Activated CD4-positive, alpha-beta T cell treated with anti-CD3 and anti-CD28 coated beads, Interleukin-2, Interleukin-6, amounts not matched to agents 100 ng/mL and 50 ng/mL, durations not matched to agents 16 hours and 8 hours (primary cell): ENCODE data around the gene CRK.
"Not testable (repeated sequence)": the region's sequence is repeated elsewhere in the genome, so short reads cannot be mapped to it uniquely, and the experiment has no call there.

Experiments used
- DNase-seq: peaks from one replicate; pipeline ENCODE4 v3.0.0-alpha.2; 2020

CRK gene

DNA sequence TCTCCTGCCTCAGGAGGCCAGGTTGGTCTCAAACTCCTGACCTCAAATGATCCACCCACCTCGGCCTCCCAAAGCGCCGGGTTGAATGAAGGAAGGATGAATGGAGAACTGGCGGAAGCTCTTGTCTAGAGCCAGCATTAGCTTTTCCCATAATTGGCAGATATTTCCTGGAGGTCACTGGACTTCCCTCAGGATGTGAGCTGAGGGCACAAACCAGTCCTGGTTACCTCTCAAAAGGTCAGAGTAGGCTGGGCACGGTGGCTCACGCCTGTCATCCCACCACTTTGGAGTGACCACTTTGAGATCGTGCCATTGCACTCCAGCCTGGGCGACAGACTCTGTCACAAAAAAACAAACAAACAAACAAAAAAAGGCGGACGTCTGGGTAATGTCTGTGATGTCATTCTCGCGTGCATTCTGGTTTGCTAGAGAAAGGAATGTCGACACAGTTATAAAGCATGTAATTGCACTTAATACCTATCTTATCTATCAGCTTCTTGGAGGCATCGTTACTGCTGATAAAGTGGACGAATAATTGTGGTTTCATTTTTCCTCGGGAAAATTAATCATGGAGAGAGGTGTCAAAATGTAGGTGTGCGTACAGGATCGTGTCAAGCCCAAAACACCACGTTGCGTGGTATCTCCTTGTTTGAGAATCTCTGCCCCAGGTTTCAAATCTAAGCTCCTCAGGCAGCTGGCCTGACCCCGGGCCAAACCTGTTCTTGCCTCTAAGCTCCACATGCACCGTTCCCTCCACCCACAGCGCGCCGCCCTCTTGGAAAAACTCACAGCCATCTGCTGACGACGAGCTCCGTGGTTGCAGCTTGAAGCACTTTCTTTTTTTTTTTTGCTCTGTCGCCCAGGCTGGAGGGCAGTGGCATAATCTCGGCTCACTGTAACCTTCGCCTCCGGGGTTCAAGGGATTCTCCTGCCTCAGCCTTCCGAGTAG is 6.4 kb upstream of the CRK start:
- no peak for DNase-seq

DNA sequence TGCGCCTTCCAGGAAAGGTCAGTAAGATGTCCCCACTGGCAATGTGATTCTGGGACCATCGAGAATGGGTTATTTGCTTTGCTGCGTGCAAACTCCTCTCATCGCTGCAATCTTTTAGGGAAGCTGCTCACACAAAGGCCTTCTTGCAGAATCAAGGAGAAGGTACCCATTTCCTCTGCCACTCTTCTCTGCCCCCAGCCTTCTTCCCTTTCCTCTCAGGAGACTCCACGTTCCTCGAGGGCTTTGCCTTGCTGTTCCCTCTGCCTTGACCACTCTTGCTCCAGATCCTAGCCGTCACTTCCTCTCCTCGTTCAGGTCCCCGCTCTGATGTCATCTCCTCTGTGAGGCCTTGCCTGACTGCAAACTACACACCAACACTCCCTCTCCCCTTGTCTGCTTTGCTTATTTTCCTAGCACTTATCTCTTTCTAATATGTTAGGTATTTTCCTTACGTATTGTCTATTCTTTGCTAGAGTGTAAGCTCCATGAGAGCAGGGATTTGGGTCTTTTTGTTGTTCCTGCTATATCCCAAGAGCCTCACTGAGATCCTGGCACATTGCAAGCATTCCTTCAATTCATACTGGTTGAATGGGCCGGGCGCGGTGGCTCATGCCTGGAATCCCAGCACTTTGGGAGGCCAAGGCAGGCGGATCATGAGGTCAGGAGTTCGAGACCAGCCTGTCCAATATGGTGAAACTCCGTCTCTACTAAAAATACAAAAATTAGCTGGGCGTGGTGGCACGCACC is 5.3 kb upstream of the CRK start:
- no peak for DNase-seq

DNA sequence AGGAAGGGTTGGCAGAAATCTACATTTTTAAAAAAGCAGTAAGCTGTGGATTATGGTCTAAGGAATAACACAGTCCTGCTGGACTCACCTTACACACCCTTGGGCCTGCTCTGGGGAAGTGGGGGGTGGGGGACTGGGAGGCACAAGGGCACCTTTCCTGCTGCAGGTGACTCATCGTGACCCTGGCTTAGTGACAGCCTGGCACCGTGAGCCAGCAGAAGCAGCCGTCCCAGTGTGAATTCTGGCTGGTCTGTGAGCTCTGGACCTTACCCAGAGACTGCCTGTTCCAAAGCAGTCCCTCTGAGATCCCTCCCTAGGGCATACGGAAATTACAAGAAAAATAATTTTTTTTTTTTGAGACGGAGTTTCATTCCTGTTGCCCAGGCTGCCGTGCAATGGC is 4.2 kb upstream of the CRK start:
- no peak for DNase-seq

DNA sequence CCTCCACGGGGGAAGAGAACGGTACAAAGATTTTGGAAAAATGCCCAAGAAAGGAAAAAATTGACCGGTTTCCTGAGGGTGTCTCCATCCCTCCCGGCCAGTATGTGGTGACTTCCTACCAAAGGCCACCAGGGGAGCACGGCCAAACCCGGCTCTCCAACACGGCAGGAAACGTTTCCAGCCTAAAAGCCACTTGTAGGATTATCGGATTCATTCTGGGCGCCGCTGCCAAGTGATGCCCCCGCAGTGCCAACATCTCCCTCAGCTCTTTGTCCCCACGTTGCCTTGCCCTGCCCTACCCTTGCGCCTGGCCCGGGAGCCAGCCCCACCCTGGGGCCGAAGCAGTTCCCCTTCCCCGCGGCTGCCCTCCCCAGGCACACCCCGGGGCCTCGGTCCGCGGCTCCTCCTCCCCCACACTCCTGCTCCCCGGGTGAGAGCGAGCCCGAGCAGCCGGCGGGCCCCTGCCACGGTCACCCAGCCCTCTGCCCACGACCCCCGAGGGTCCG is 688 bp downstream of the CRK start:
- DNase-seq: peak; percentile 60

DNA sequence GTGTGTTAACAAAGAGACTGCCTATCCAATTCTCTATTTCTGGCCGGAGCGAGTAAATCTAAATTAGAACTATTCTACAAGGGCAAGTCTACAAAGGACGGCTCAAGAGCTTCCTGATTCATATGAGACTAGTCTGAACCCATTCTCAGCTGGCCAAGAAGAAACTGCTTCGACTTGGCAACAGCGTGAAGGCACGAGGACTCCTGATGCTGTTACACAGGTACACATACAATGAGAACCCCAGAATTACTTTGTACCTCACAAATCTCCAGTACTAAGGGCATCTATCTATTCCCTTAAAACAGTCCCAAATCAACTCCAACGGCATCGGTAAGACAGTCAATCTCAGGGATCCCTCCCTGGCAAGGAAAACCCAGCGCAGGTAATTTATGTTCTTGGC is 1.5 kb downstream of the CRK start:
- DNase-seq: no peak

DNA sequence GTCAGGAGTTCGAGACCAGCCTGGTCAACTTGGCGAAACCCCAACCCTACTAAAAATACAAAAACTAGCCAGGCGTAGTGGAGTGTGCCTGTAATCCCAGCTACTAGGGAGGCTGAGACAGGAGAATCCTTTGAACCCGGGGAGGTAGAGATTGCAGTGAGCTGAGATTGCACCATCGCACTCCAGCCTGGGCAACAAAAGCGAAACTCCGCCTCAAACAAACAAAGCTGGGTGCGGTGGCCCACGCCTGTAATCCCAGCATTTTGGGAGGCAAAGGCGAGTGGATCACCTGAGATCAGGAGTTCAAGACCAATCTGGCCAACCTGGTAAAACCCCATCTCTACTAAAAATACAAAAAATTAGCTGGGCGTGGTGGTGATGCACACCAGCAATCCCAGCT is 2.3 kb downstream of the CRK start:
- DNase-seq: not testable (repeated sequence)

DNA sequence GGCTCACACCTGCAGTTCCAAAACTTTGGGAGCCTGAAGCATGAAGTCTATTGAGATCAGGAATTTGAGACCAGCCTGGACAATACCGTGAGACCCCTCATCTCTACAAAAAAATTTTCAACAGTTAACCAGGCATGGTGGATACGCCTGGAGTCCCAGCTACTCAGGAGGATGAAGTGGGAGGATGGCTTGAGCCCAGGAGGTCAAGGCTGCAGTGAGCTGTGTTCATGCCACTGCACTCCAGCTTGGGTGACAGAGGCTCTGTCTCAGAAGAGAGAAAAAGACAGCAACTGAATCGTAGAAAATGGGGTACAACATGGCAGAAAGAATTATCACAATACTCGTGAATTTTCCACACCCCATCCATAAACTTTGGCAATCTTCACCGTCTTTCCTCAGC is 3.2 kb downstream of the CRK start:
- no peak for DNase-seq

DNA sequence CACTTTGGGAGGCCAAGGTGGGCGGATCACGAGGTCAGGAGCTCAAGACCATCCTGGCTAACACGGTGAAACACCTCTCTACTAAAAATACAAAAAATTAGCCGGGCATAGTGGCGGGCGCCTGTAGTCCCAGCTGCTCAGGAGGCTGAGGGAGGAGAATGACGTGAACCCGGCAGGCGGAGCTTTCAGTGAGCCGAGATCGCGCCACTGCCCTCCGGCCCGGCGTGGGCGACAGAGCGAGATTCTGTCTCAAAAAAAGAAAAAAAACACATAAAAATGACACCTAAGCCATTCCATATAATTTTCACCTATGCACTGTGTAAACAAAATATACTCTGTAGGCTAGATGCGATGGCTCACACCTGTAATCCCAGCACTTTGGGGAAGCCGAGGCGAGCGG is 5.8 kb downstream of the CRK start:
- DNase-seq: not testable (repeated sequence)

DNA sequence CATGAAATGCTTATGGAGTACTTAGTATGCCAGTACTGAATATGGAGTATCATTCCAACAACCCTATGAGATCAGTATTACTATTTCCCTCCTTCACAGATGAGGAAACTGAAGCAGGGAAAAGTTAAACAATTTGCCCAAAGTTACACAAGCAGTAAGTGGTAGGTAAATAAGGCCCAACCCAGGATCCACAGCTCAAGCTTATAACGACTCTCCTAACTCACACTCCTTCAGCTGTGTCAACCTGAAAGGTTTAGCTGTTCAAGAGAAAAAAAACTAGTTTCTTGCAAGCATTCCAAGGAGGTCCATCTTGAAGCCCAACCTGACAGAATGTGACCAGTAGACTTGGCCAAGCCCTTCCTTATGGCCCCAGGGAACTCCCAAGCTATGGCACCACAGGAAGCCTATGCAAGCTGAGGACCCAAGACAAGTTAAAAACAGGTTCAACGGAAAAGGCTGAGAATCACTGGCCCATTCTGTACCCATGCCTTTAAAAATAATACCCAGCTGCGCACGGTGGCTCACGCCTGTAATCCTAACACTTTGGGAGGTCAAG is 6.5 kb downstream of the CRK start:
- no peak for DNase-seq

DNA sequence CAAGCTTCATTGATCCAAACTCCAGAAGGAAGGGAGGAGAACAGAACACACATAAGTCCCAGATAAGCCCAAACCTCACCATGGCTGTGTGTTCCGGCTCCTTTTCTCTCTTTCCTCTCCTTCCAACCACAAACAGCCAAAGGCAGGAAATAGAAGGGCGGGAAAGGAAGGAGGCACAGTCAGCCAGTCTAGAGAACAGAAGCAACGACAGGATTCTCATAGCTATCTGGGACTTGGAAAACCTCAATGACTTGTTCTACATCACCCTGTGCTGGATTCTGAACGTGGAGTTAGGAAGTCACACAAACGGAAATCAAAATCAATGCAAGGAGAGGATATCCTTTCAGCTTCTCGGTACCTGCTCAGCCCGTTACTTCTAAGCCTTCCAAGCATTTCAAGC is 9.0 kb downstream of the CRK start:
- no peak for DNase-seq

DNA sequence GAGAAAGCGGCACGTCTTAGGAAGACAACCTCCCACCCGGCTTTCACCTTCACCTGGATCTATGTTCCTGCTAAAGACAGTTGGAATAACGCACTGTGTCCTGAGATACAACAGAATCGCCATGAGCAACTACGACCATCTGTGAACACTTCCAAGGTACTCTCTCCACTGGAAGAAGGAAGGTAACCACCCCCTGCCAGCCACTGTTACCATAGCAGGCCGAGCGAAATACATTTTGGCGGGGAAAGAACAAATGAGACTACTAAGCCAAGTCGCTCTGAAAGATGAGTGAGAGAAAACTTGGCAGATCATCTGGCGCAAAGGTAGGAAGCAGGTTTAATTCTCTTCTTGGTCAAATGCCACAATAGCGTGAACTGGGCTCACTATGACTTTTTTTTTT is 9.8 kb downstream of the CRK start:
- no peak for DNase-seq

DNA sequence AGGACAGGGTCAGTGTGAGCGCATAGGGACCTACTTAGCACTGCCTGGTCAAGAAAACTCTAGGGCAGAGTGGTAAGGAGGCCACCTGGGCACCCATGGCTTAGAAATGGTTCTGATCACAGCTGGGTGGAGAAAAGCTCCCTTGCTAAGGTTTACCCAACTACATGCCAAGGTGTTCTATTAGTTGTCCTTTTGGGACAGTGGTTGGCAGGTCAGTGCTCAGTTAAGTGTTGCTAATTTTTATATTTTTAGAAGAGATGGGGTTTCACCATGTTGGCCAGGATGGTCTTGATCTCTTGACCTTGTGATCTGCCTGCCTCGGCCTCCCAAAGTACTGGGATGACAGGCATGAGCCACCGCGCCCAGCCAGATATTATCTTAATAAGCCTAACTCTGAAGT is 10.3 kb downstream of the CRK start:
- not testable (repeated sequence) for DNase-seq

DNA sequence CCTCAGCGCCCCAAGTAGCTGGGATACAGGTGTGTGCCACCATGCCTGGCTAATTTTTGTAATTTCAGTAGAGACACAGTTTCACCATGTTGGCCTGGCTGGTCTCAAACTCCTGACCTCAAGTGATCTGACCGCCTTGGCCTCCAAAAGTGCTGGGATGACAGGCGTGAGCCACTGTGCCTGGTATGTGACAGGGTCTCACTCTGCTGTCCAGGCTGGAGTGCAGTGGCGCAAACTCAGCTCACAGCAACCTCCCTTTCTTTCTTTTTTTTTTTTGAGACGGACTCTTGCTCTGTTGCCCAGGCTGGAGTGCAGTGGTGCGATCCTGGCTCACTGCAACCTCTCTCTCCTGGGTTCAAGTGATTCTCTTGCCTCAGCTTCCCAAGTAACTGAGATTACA is 13.3 kb downstream of the CRK start:
- not testable (repeated sequence) for DNase-seq

DNA sequence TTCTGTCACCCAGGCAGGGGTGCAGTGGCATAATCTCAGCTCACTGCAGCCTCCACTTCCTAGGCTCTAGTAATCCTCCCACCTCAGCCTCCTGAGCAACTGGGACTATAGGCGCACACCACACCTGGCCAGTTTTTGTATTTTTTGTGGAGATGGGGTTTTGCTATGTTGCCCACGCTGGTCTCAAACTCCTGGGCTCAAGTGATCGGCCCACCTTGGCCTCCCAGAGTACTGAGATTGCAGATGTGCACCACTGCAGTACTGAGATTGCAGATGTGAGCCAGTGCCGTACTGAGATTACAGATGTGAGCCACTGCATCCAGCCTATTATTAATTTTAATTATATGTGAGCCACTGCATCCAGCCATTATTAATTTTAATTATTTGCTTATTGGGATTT is 13.8 kb downstream of the CRK start:
- no peak for DNase-seq

DNA sequence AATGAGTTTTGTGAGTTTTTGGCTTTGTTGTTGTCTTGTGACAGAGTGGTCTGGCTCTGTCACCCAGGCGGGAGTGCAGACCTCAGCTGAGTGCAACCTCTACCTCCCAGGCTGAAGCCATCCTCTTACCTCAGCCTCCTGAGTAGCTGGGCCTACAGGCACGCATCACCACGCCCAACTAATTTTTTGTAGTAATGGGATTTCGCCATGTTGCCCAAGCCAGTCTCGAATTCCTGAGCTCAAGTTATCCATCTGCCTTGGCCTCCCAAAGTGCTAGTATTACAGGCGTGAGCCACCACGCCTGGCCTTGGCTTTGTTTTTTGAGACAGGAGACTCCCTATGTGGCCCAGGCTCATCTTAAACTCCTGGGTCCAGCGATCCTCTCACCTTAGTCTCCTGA is 15.1 kb downstream of the CRK start:
- no peak for DNase-seq

DNA sequence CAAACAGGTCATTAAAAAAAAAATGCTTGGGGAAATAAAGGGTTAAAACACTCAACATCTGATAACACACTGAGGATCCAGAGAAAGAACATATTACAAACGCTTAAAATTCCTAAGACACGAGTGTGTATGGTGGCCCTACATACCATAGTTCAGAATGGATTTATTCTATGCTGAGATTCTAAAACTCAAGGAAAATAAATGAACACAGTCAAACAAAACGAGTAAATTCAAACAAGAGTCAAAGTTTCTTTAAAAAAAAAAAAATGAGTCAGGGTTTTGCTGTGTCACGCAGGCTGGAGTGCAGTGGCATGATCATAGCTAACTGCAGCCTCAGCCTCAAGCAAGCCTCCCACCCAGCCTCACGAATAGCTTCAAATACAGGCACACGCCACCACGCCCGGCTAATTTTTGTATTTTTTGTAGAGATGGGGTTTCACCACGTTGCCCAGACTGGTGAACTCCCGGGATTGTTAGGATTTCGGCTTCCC is 17.4 kb downstream of the CRK start:
- no peak for DNase-seq

DNA sequence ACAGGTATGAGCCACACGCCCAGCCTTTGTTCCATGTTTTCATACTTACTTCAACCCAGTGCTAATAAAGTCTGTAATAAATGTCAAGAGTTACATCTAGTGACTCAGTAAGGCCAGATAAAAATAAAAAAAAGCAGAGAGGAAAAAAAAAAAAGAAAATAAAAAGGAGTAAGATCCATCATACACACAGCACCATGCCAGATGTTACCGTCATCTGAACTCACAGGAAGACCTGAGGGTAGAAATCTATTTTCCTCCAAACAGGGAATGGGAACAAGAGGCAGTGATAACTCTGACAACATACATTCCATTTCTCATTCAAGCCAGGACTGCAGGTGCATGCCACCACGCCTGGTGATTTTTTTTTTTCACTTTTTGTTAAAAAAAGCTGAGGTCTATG is 20.7 kb downstream of the CRK start:
- DNase-seq: no peak

DNA sequence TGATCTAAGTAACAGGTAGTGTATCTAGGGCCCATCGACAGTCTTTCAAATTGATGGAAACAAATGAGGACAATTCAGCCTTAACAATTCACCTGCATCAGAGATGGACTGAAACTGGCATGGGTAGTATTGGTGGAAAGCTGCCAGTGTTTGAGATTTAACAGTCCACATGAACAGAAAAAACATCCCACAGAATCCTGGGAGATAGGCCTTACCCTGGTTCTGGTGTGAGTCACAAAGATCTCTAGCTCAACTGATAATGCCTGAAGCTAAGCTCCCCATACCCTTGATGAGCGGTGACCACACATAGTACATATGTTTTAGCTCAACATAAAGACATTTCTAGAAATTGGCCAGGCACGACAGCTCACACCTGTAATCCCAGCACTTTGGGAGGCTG is 21.9 kb downstream of the CRK start:
- no peak for DNase-seq

DNA sequence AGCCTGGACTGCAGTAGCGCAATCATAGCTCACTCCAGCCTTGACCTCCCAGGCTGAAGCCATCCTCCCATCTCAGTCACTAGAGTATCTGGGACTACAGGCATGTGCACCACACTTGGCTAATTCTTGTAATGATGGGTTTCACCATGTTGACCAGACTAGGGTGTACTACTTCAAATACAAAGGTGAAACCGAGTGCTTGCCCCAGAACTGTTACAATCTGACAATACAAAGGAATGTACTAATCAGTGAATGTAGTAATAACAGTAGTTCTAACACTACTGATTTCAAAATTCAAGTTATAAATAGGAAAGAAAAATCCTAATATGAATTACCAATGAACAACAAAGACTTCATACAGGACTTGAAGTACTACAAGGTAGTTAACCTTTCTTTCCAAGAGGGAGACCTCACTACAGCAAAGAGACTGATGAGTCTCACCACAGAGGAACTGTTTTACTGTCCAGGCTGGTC is 24.4 kb downstream of the CRK start:
- DNase-seq: peak; percentile 44

DNA sequence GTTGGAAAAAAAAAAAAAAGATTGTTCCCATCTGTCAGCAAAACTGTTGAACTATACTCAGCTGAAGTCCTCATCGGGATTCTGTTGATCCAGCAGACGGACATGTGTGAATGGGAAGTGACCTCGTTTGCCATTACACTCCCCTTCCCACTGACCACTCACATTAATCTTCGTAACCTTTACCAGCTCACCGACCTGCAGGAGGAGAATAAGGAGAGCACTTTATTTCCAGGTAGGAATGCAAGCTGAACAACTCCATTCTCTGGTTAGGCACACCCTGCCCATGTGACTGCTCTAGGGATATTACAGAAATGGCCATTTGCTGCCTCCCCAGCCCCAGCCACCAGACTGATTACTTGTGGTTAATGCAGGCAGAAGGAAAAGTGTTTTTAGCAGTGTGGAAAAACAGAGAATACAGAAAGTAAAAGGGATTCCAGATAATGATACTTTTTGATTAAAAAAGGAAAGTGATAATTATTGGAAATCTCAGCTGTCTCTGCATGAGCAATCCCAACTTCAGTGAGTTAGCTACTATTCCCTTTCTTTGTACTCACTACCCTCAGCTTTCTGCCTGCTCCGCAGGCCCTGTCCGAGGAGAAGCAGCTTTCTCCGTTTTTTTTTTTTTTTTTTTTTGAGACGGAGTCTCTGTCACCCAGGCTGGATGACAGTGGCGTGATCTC is 32.4 kb downstream of the CRK start:
- no peak for DNase-seq

DNA sequence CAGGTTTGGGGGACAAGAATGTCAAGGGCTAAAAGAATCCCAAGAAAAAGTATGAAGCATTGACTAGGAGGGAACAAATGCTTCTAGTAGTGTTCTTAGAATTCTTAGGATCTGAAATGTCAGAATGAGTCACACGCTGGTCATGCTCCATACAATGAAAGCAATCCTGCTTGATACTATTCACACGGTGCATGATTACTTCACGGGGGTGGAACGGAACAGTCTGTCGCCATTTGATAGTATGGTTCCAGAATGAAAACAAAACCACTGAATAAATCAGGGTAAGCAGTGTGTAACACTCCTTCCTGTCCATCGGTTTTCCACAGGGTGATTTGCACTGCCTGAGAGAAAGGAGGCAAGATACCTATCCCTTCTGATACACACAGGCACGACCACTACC is 33.1 kb downstream of the CRK start:
- DNase-seq: no peak

DNA sequence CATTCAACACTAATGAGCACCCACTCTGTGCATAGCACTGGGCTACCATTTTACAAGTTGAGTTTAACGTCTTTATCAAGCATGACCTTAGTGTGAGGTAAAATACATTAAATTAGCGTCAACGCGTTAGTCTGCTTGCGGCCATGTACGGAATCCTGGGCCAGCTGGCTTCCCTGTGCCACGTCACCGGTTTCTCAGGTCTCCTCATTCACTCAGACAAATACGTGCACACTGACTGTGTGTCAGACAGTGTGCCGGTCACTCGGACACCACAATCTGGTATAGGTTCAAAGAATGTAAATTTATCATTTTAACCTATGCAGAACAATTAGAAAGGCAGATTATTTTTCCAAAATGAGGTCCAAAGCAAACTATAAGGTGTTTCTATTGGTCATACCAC is 34.6 kb downstream of the CRK start:
- DNase-seq: no peak

DNA sequence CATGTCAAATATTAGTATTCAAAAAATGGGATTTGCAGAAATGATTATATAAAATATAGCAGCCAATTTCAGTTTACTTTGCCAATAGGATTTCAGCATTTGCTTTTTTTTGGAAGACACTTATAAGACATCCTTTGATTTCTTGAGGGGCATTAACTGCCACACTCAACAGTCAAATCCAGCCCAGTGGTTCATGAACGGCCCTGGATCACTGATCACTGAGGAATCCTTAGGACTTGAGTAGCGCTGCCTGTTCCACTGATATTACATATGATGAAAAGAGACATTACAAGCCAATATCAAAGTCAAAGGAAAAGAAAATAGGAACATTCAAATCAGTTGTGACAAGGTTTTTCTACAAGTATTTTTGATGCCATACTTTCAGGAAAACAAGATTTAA is 35.1 kb downstream of the CRK start:
- DNase-seq: no peak
